Measurements from ENCODE around the gene ARHGAP27.
A peak's percentile ranks its signal among the peaks of the same experiment; 100 is the strongest.

ARHGAP27 gene

DNA sequence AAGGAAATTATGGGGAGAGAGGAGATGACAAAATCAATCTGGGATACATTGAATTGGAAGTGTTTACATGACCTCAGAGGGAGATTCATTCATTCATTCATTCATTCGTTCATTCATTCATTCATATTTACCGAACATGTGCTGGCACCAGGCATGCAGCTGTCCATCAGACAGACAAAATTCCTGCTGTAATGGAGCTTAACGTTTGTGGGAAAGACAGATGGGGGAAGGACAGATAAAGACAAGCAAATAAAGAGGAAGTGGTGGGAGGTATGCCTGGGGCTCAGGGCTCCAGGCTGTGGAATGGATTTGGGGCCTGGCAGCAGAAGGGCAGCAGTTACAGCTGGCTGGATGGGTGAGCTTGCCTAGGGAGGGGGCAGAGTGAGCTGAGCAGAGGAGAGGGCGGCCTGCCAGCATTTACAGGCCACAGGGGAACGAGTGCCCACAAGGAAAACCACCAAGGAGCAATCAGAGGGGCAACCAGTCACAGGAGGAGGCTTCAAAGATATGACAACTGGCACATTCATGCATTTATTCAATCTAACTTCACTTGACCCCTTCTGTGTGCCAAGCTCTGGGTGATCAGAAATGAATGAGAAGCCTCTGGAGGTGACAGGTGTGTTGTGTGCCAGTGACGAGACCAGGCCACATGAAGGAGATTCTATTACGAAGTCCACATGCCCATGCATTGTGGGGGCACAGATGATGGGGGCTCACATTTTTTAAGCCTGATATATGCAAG is 48.5 kb downstream of the ARHGAP27 start:
- DNase-seq (ENCODE audit: low spot score) = no peak

DNA sequence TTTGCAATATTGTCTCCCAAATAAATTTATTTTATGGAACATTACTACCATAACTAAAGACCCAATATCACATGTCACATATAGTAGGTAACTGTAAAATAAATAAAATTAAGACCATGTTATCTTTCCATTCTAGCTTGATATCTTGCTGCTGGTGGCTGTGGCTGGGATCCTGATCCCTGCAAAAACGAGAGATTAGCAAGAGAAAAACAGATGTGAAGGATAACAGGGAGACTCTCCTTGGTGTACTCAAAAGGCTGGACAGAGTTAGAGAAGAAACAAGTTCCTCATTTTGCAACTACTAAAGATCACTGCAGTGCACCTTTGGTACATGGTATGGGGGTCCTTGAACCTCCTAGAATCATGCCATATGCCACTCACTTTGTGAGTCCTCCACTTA is 49.7 kb downstream of the ARHGAP27 start:
- no peak for DNase-seq (ENCODE audit: low spot score)

DNA sequence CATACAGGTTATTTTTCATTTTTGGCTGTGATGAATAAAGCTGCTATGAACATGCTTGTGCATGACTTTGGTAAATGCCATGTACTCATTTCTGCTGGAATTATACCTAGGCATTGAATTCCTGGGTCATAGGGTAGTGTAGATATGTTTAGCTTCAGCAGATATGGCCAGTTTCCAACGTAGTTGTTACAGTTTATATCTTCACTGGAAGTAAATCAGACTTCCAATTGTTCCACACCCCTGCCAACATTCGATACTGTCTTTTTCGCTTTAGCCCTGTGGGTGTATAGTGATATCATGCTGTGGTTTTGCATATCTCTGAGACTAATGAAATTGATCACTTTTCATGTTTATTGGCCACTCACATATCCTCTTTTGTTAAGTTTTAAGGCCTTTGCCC is 50.4 kb downstream of the ARHGAP27 start:
- DNase-seq (ENCODE audit: low spot score) = no peak

DNA sequence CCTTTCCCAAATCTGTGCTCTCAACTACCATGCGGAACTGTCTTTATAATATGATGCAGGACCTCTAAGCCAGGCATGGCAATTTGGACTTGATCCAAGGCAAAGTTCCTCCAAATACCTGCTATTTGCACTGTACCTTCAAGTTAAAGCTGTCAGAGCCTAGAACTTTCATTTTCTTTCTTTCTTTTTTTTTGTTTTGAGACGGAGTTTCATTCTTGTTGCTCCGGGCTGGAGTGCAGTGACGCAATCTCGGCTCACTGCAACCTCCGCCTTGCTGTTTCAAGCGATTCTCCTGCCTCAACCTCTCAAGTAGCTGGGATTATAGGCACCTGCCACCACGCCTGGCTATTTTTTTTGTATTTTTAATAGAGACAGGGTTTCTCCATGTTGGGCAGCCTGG is 51.7 kb downstream of the ARHGAP27 start:
- DNase-seq (ENCODE audit: low spot score) = no peak

DNA sequence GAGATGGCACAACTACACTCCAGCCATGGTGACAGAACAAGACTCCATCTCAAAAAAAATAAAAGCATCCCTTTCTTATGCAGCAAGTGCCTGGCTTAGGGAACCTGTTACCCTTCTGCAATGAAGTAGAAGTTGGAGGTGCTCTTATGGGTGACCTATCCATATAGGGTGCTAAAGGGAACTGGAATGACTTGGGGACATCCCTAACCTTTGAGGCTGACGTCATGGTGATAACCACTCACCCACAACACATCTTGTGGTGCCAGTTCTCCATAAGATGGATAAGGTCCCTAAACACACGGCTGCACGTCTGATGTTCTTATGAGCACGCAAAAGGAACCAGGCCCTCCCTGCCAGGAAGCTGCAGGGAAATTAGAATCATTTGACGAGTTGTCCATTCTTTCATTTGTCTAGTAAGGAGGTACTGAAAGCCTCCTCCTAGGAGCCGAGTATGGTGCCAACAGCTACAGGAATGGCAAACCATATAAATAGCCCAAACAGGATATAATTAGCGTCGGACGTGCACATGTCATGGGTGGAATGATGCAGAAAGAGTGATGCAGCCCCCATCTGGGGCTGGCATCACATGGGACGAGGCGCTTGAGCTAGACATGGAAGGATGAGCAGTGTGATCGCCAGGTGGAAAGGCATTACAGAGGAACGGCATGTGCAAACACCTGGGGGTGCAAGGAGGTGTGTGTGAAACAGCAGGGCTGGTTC is 52.5 kb downstream of the ARHGAP27 start:
- DNase-seq (ENCODE audit: low spot score) = no peak

DNA sequence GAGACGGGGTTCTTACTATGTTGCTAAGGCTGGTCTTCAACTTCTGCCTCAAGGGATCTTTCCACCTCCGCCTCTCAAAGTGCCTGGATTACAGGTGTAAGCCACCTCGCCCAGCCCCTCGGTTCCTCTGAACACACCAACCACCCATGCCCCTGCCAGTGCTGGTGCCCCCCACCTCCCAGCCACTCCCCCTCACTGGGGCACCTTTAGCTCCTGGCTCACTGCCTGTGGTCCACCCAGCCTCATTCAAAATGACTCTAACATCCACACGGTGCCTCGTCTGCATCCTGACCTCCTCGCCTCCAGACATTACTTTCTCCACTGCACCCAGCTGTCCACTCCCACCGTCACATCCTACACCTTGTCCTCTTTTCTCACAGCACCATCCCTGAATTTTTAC is 55.3 kb downstream of the ARHGAP27 start:
- DNase-seq (ENCODE audit: low spot score) = no peak

DNA sequence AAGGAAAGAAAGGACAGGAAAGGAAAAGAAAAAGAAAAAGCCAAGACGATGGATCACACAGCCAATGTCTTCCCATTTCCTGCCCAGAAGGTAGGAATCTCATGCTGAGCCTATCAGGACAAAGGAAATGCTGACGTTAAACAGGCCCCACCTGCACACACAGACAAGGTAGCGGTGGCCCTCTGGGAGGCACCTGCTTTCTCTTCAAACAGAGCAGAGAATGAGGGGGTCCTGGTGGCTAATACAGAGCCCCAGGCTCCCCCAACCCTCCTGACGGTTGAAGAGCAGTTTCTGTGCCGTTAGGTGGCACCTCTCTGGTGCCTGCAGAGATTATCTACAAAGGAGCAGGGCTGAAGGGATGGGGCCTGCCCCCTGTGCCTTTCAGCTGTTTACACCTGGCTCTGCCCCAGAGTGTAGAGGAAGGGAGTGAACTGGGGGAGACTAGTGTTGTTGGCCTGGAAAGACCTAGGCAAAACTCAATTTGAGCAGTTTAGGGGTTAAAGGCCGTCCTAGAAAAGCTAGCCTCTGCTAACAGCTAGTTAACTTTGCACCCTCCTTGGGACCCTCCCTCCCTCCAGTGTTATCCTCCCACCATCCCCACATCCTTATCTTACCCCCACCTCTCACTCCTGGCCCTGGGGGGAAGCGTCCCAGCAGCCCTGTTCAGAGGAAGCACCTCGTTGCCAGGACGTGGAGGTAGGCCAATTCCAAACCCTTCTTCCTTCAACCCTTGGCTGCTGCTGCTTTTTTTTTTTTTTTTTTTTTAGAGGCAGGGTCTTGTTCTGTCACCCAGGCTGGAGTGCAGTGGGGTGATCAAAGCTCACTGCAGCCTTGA is 56.3 kb downstream of the ARHGAP27 start:
- DNase-seq (ENCODE audit: low spot score) = no peak

DNA sequence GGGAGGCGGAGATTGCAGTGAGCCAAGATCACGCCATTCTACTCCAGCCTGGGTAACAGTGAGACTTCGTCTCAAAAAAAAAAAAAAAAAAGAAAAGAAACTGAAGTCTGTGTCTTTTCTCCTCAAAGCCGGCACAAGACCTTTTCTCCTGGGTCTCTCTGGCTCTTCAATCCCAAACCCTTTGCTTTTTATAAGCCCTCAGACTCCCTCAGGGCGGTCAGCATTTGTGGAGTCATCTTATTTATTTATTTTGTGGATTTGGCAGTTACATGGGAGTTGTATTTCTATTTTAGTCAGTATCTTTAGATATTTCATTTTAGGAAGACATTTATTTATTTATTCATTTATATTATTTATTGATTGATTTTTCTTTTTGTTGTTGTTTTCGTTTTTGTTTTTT is 58.2 kb downstream of the ARHGAP27 start:
- no peak for DNase-seq (ENCODE audit: low spot score)

DNA sequence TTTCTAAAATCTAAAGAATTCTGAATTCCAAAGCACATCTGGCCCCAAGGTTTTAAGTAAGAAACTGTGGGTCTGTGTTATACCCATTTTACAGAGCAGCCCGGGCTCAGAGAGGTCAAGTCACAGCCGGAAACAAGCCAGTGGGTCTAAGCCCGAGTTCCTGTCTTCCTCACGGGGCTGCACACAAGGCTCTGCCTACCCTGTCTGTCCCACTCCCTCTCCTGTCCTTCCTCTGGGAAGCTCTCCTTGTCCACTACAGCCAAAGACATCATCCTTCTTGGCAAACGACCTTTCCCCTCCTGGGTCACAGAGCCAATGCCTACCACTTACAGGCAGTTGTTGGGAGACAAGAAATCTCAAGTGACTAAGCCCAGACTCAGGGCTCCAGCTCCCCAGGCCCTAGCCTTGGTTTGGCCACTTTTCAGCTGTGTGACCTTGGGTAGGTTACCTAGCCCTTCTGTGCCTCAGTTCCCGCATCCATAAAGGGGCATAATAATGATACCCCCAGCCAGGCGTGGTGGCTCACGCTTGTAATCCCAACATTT is 60.3 kb downstream of the ARHGAP27 start:
- no peak for DNase-seq (ENCODE audit: low spot score)

DNA sequence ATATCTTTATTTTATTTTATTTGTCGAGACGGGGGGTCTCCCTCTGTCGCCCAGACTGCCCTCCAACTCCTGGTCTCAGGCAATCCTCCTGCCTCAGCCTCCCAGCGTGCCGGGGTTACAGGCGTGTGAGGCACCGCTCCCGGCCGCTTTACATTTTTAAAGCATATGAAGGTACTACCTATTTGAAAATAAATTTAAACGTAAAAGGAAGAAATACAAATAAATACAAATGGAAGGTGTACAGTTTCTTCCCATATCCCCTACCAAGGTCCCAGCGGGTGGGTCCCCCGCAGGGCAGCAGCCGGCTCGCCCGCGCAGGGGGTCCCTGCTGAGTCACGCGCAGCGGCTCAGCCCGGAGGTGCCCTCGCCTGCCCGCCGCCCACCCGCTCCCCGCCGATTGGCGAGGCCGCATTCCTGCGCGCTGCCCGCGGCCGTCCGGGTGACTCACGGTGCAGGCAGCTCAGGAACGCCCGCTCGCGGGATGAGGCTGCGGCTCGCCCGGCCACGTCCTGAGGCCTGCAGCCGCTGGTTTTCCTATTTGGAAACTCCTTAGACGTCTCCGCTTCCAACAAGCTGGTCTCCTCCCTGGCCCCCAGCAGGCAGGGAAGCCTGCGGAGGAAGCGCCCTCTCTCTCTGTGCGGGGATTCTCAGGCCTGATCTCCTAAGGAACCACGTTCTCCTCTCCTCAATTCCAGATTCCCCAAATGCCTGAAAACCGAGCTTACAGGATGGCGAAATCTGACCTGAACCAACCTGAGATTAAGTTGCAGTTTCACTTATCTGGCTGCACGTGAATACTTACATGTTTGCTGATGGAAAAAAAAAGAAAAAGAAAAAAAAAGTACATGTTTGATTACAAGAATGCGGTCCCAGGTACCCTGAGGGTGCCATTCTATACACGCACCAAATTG is 61.0 kb downstream of the ARHGAP27 start:
- DNase-seq (ENCODE audit: low spot score) = peak; percentile 20

DNA sequence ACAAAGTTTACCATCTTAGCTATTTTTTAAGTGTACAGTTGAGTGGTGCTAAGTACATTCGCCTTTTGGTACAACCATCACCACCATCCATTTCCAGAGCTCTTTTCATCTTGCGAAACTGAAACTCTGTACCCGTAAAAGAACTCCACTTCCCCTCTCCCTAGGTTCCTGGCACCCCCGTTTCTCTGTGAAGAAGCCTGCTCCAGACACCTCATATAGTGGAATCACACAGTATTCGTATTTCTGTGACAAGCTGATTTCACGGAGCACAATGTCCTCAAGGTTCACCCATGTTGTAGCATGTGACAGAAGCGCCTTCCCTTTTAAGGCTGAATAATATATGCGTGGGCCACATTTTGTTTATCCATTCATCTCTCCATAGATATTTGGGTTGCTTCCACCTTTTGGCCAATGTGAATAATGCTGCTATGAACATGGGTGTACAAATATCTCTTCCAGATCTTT is 61.7 kb downstream of the ARHGAP27 start:
- no peak for DNase-seq (ENCODE audit: low spot score)

DNA sequence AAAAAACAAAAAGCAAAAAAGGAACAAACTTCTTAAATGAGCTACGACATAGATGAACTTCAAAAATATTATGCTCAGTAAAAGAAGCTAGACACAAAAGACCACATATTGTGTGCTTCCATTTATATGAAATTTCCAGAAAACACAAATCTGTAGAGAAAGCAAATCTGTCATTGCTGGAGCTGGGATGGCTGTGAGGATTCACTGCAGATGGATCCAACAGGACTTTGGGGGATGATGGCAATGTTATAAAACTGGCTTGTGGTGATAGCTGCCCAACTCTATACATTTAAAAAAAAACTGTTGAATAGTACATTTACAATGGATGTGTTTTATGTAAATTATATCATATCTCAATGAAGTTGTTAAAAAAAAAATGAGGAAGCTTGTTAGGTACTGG is 63.2 kb downstream of the ARHGAP27 start:
- DNase-seq (ENCODE audit: low spot score) = no peak

DNA sequence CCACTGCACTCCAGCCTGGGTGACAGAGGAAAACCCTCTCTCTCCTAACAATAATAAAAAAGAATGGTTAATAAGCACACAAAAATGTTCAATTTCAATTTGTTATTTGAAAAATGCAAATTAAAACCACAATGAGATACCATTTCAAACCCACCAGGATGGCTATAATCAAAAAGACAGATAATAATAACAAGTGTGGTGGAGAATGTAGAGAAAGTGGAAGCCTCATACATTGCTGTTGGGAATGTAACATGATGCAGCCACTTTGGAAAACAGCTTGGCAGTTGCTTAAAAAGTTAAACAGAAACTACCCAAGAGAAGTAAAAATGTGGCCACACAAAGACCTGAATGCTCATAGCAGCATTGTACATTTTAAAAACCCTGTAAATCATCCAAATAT is 64.0 kb downstream of the ARHGAP27 start:
- no peak for DNase-seq (ENCODE audit: low spot score)

DNA sequence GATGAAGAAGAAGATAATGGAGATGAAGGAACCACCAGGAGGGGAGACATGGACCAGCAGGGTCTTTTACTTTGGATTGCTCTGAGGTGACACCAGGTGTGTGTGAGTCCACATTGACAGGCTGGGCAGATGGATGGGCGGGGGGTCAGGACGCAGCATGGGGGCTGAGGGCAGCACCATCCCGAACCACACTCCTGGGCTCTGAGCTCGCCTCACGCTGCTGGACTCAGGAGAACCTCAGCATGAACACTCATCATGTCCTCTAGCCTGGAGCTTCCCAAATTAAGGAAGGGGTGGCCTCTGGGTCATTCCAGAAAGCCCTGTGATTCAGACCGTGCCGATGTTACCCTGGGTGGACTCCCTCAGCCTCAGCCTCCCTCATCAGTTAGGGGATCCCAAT is 65.5 kb downstream of the ARHGAP27 start:
- DNase-seq (ENCODE audit: low spot score) = no peak

DNA sequence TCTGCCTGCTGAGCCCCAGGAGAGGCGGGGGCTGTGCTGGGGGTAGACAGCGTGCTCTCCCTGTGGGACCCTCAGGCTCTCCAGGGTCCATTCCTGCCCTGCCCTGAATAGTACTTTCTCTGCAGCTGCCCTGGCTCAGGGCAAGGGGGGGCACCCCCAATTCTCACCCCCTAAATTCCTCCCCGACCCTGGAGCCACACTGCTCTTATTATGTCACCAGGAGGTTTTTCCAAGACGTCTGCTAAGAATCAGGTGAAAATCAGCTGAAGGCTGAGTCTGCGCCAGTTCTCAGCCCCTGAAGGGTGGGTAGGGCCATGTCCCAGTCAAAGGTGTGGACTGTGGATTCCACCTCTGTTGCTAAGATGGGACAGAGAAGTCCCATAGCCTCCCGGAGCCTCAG is 66.0 kb downstream of the ARHGAP27 start:
- no peak for DNase-seq (ENCODE audit: low spot score)

DNA sequence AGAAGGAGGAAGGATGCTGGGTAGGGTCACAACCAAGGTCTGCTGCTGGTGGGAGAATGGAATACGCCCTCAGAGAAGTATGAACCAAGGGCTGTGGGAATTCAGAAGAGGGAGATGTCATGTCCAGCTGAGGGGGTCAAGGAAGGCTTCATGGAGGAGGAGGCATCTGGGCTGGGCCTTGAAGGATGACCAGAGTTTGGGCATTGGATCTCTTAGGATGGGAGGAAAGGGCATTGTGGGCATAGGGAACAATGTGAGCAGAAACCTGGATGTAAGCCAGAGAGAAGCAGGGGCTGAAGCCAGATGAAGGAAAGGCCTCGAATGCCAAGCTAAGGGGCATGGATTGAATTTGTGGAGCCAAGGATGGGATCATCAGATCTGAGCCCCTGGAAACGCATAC is 66.6 kb downstream of the ARHGAP27 start:
- no peak for DNase-seq (ENCODE audit: low spot score)

DNA sequence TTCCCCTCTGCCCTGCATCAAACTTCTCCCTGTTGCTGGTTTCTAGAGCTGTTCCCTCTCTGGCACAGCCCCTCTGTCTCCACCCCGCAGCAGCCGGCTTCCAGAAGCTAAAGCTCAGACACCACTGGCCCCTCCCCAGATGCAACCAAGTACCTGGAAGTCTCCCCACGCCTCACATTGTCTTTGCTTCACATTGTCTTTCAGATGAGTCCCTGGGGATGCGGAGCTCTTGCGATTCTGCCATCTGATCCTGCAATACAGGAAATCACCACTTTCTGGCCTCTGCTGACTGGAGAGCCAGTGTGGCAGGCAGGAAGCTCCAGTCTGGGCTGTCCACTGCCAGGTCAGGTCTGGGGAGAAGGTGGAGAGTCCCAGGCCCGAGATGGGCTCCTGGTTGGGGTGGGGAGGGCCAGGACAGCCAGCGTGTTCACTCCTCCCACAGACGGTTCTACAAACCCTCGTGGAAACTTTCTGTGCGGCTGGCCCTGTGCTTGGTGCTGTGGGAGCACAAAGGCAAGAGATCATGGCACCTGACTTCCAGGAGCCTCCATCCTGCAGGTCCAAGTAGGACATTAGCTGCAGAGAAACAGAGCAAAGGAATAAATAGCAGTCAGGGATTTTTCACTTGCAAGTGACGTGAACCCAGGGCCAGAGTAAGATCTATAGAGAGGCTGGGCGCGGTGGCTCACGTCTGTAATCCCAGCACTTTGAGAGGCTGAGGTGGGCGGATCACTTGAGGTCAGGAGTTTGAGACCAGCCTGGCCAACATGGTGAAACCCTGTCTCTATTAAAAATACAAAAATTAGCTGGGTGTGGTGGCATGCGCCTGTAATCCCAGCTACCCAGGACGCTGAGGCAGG is 67.9 kb downstream of the ARHGAP27 start:
- no peak for DNase-seq (ENCODE audit: low spot score)

DNA sequence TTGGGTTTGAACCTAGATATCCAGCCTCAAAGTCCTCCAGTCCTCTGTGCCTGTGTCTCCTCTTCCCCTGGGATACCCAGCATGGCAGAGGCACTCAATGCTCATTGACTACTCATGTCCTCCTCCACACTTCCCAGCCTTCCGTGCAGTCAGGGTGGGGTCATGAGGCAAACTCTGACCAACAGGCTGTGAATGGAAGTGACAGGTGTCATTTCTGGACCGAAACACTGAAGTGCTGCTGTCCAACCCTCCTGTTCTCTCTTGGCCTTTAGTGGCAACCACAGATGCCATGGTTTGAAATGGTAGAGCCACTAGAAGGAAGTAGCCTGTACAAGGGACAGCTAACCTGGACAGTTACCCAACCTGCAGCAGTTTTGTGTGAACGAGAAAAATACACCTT is 69.2 kb downstream of the ARHGAP27 start:
- no peak for DNase-seq (ENCODE audit: low spot score)

DNA sequence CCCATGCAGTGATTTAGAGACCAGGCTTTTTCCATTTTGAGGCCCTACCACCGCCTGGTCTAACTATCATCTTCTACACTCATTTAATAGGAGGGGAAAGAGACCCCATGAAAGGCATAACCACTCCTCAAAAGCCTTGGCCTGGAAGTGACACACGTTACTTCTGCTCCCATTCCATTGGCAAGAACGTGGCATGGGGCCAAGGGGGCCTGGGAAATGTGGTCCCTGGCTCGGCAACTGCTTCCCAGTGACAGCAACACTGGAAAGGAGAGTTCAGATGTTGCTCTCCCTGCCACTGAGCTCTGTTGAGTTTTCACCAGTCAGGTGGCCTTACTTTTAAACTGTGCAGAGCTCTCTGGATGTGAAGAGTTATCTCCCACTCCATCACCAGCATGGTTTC is 70.7 kb downstream of the ARHGAP27 start:
- DNase-seq (ENCODE audit: low spot score) = no peak

DNA sequence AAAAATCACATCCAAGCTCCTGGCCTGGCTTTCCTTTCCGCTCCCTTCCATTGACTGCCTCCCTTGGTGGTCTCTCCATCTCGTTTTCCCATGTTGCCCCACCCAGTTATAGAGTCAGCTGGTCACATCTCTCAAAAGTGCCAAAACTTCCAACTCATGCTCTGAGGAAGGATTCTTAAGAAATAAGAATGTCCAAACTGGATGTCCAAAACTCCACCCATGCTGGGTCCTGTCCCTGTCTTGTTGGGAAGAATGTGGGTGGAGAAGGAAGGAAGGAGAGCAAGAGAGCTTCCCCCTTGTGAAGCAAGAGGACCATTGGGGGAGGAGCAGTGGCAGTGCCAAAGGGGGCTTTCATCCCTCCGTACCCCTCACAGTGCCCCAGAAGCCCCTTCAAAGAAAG is 71.2 kb downstream of the ARHGAP27 start:
- DNase-seq (ENCODE audit: low spot score) = no peak
